IMR-90 (cell line): Measurements from ENCODE around the gene TMEM63B. TPM values are rescaled to one million over a fixed set of nuclear protein-coding genes. Genes with fewer than 3 reads are reported as not detected.

Experiments used
- ATAC-seq: fragments of 200-7000 bp; cut with Tn5 transposase; 2 replicates; pipeline ENCODE4 v1.9.1; 2020; ENCODE audit warnings: low read depth, mild to moderate bottlenecking, moderate library complexity
- BruUV-seq: library from RNA; stranded (reverse); fragments of 400-500 nt; replicated peaks from 2 replicates; lab custom pipeline; 2021; lab: Mats Ljungman, UMichigan
- CTCF ChIA-PET: fragments of 300-600 bp; formaldehyde crosslinking; extraction: SDS; loops from one replicate; lab custom pipeline; 2021; ENCODE audit warnings: antibody characterized with exemption; lab: Yijun Ruan, JAX
- POLR2A ChIA-PET: fragments of 300-600 bp; sonication (Branson Sonifier 250); formaldehyde crosslinking; loops from one replicate; lab custom pipeline; 2022; ENCODE audit warnings: antibody characterized with exemption; ENCODE audit not compliant: unreplicated experiment; lab: Charles Lee
- DNase-seq: peaks from one replicate; pipeline ENCODE4 v3.0.0; 2013
- H2AFZ ChIP-seq: replicated peaks from 2 replicates; pipeline ENCODE3; 2013; ENCODE audit warnings: low read length, mild to moderate bottlenecking; ENCODE audit not compliant: poor library complexity
- H2AK5ac ChIP-seq: 2 replicates; pipeline ENCODE4 v1.6.1; 2013; ENCODE audit warnings: low read depth, low read length, inconsistent platforms
- H2AK9ac ChIP-seq: replicated peaks from 2 replicates; pipeline ENCODE3; 2013; ENCODE audit warnings: mild to moderate bottlenecking, low read depth, low read length, moderate library complexity; ENCODE audit not compliant: poor library complexity
- H2BK120ac ChIP-seq: 2 replicates; pipeline ENCODE4 v1.6.1; 2013; ENCODE audit warnings: low read depth, low read length, inconsistent platforms
- H2BK15ac ChIP-seq: 3 replicates; pipeline ENCODE4 v1.6.1; 2013; ENCODE audit warnings: low read depth, low read length, inconsistent platforms
- H2BK20ac ChIP-seq: 2 replicates; pipeline ENCODE4 v1.6.1; 2013; ENCODE audit warnings: low read depth, mild to moderate bottlenecking, inconsistent platforms, low read length, moderate library complexity
- H2BK5ac ChIP-seq: 2 replicates; pipeline ENCODE4 v1.6.1; 2013; ENCODE audit warnings: mild to moderate bottlenecking, low read depth, low read length, inconsistent platforms; ENCODE audit not compliant: poor library complexity, severe bottlenecking
- H3K14ac ChIP-seq: replicated peaks from 2 replicates; pipeline ENCODE4 v1.6.1; 2013; ENCODE audit warnings: low read depth, low read length, inconsistent platforms
- H3K18ac ChIP-seq: 2 replicates; pipeline ENCODE4 v1.6.1; 2013; ENCODE audit warnings: low read depth, low read length, control low read depth
- H3K23ac ChIP-seq: 2 replicates; pipeline ENCODE4 v1.6.1; 2013; ENCODE audit warnings: low read depth, low read length, inconsistent platforms
- H3K27ac ChIP-seq: 2 replicates; pipeline ENCODE4 v1.5.1; 2013; ENCODE audit warnings: mild to moderate bottlenecking, control low read depth, low read length; ENCODE audit not compliant: insufficient read depth
- H3K27me3 ChIP-seq: 2 replicates; pipeline ENCODE4 v1.6.1; 2013; ENCODE audit warnings: low read length; ENCODE audit not compliant: control insufficient read depth, insufficient read depth
- H3K36me3 ChIP-seq: 2 replicates; pipeline ENCODE4 v1.6.1; 2013; ENCODE audit warnings: low read length, mixed read lengths; ENCODE audit not compliant: control insufficient read depth, insufficient read depth
- H3K4ac ChIP-seq: 2 replicates; pipeline ENCODE4 v1.6.1; 2013; ENCODE audit warnings: low read depth, low read length, inconsistent platforms
- H3K4me1 ChIP-seq: 2 replicates; pipeline ENCODE4 v1.6.1; 2013; ENCODE audit warnings: low read length, mixed read lengths; ENCODE audit not compliant: control insufficient read depth, insufficient read depth
- H3K4me2 ChIP-seq: 2 replicates; pipeline ENCODE4 v1.6.1; 2013; ENCODE audit warnings: low read depth, mild to moderate bottlenecking, control low read depth, low read length, moderate library complexity
- H3K4me3 ChIP-seq: 2 replicates; pipeline ENCODE4 v1.5.1; 2013; ENCODE audit warnings: low read depth, mild to moderate bottlenecking, control low read depth, low read length, moderate library complexity; ENCODE audit not compliant: insufficient read depth
- H3K56ac ChIP-seq: 2 replicates; pipeline ENCODE4 v1.6.1; 2013; ENCODE audit warnings: low read length, inconsistent platforms; ENCODE audit not compliant: insufficient read depth; ENCODE audit errors: extremely low read depth
- H3K79me1 ChIP-seq, 2 experiments: 2 replicates each; pipeline ENCODE4 v1.6.1; 2013; ENCODE audit warnings: low read length in 2 of 2, inconsistent platforms in 1 of 2, low read depth in 1 of 2
- H3K9ac ChIP-seq: 2 replicates; pipeline ENCODE4 v1.6.1; 2013; ENCODE audit warnings: low read depth, low read length, control low read depth
- H3K9me1 ChIP-seq: 2 replicates; pipeline ENCODE4 v1.6.1; 2013; ENCODE audit warnings: low read length, inconsistent platforms; ENCODE audit not compliant: insufficient read depth
- H3K9me3 ChIP-seq: 2 replicates; pipeline ENCODE4 v1.6.1; 2013; ENCODE audit warnings: low read length; ENCODE audit not compliant: control insufficient read depth, insufficient read depth
- H4K20me1 ChIP-seq: 2 replicates; pipeline ENCODE4 v1.6.1; 2013; ENCODE audit warnings: low read length, inconsistent platforms; ENCODE audit not compliant: insufficient read depth
- H4K5ac ChIP-seq: 2 replicates; pipeline ENCODE4 v1.6.1; 2013; ENCODE audit warnings: mild to moderate bottlenecking, low read depth, low read length, control low read depth
- H4K8ac ChIP-seq, 2 experiments: 2 replicates each; pipeline ENCODE4 v1.6.1; 2013; ENCODE audit warnings: low read depth in 2 of 2, low read length in 2 of 2, control low read depth in 1 of 2, inconsistent platforms in 1 of 2
- H4K91ac ChIP-seq: 2 replicates; pipeline ENCODE4 v1.6.1; 2013; ENCODE audit warnings: low read depth, low read length, inconsistent platforms; ENCODE audit not compliant: insufficient read depth
- RCOR1 ChIP-seq: IDR thresholded peaks from 2 replicates; pipeline ENCODE4 v1.6.1; 2012; ENCODE audit warnings: mild to moderate bottlenecking, low read length, improper control_type of control experiment; ENCODE audit not compliant: insufficient replicate concordance
- WGBS, 2 experiments: methylation state at CpG; one replicate each; pipeline versions ENCODE4 v1.1.5 to v1.1.7; 2013; ENCODE audit warnings: missing lambda C conversion rate in 2 of 2; ENCODE audit not compliant: insufficient read length in 1 of 2; ENCODE audit errors: extremely low coverage in 2 of 2; 5-methylcytosine and 5-hydroxymethylcytosine counted together
- dilution Hi-C: fragments of 300-500 bp; cut with HindIII; formaldehyde crosslinking; loops from one replicate; pipeline ENCODE4 v1.14.3; 2018; ENCODE audit warnings: low sequenced_read_pairs; ENCODE audit not compliant: unreplicated experiment
- in situ Hi-C: fragments of 300-500 bp; cut with MboI; formaldehyde crosslinking; loops from 3 replicates; pipeline ENCODE4 v1.14.3; 2019; ENCODE audit warnings: low sequenced_read_pairs, inconsistent platforms, mixed read lengths
- intact Hi-C: fragments of 100-400 bp; cut with micrococcal nuclease; formaldehyde crosslinking; loops from 2 replicates; pipeline ENCODE4 v1.10.0; 2022
- polyA plus RNA-seq, 3 experiments: library from polyadenylated mRNA; depleted of rRNA; stranded (reverse); fragments of >200 nt; gene quantifications; 2 replicates each; pipeline ENCODE4 v1.2.3, GENCODE V29; 2012; ENCODE audit warnings: low replicate concordance in 1 of 3
- total RNA-seq: library from RNA; depleted of rRNA; stranded (reverse); fragments of >200 nt; gene quantifications from 2 replicates; pipeline ENCODE4 v1.2.3, GENCODE V29; 2012

The TMEM63B gene
- total and polyA plus RNA-seq, 2 of the 4 experiments (the other 2 are of a cell fraction): 12.2 to 42.6 TPM

DNA sequence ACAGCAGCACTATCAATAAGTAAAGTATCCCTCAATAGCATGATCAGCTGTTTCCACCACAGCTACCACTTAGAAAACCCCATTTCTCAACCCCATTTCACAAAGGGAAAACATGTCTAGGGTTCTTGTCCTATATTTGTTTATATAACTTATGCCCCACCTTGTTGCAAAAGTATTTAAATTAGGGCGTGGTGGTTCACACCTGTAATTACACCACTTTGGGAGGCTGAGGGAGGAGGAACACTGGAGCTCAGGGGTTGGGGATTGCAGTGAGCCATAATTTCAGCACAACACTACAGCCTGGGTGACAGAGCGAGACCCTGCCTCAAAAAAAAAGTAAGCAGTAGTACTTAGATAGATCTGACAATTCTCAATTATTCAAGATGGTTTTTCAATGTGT, 3.8 kb upstream of the TMEM63B start:
- ChIA-PET POLR2A (interaction anchor here (0.6 kb wide), 1 partner anchor 10 kb away, joined by 6 read pairs; no protein-coding TSS in a partner anchor), CTCF (interaction anchor here (1.2 kb wide), 1 partner anchor 45 kb away, joined by 3 read pairs; no protein-coding TSS in a partner anchor)
- H3K9me1 ChIP-seq: peaks cover 13% of the 10 kb centered on the region
- dilution Hi-C loops: no loop called here
- no peak overlapping the region for H2AK9ac ChIP-seq
- no peak overlapping the region for H3K4me3 ChIP-seq
- H3K36me3 ChIP-seq: no peaks in the 10 kb centered on the region
- intact Hi-C loops: no loop called here
- no peaks in the 10 kb centered on the region for H3K27me3 ChIP-seq
- no peak overlapping the region for H3K23ac ChIP-seq
- no peak overlapping the region for H4K5ac ChIP-seq
- no TSS peak for BruUV-seq
- H2AK5ac ChIP-seq: no peak overlapping the region
- DNase-seq (no peak), ATAC-seq (no peak)
- in situ Hi-C loops: no loop called here
- peaks cover 33% of the 10 kb centered on the region for H3K4me1 ChIP-seq
- H4K8ac ChIP-seq: no peak overlapping the region
- H3K14ac ChIP-seq: no peak overlapping the region
- no peak overlapping the region for H2BK5ac ChIP-seq
- H2BK15ac ChIP-seq: no peak overlapping the region
- H3K79me1 ChIP-seq: peaks cover 37 to 90% of the 10 kb centered on the region in 2 experiments
- no peak for TF ChIP-seq RCOR1
- H3K9me3 ChIP-seq: no peaks in the 10 kb centered on the region
- no CpG with 5 or more reads among the region's 2 CpGs for WGBS, 2 experiments
- H2AFZ ChIP-seq: no peak overlapping the region
- no peak overlapping the region for H2BK20ac ChIP-seq
- peak overlapping the region; percentile 19; the same call in 1 of the 2 replicates for H3K4me2 ChIP-seq
- peaks cover 63% of the 10 kb centered on the region for H4K20me1 ChIP-seq
- H3K27ac ChIP-seq: no peak overlapping the region
- no peak overlapping the region for H3K56ac ChIP-seq
- H3K18ac ChIP-seq: no peak overlapping the region
- H3K9ac ChIP-seq: no peak overlapping the region
- H2BK120ac ChIP-seq: no peak overlapping the region
- no peak overlapping the region for H4K91ac ChIP-seq
- H3K4ac ChIP-seq: no peak overlapping the region
